GM10248 (cell line): ENCODE results near the gene DESI2.
"Not testable (repeated sequence)": the region's sequence is repeated elsewhere in the genome, so short reads cannot be mapped to it uniquely, and the experiment has no call there.

Experiments used
- CTCF ChIA-PET: fragments of 300-600 bp; sonication (Branson Sonifier 250); formaldehyde crosslinking; extraction: SDS; loops from one replicate; lab custom pipeline; 2021; ENCODE audit warnings: antibody characterized with exemption; lab: Yijun Ruan, JAX
- POLR2A ChIA-PET: fragments of 350-650 bp; sonication (Branson Sonifier 250); formaldehyde crosslinking; extraction: SDS; loops from one replicate; lab custom pipeline; 2020; ENCODE audit warnings: antibody characterized with exemption; lab: Yijun Ruan, JAX
- DNase-seq: peaks from one replicate; pipeline ENCODE4 v3.0.0; 2012; ENCODE audit errors: extremely low spot score
- TF ChIP-seq, protein P1 (sequence below): IDR thresholded peaks from 2 replicates; pipeline ENCODE4 v1.5.1; 2012; ENCODE audit warnings: mild to moderate bottlenecking, low read depth; ENCODE audit errors: extremely low read depth, missing control alignments, control extremely low read depth

DESI2 gene

DNA sequence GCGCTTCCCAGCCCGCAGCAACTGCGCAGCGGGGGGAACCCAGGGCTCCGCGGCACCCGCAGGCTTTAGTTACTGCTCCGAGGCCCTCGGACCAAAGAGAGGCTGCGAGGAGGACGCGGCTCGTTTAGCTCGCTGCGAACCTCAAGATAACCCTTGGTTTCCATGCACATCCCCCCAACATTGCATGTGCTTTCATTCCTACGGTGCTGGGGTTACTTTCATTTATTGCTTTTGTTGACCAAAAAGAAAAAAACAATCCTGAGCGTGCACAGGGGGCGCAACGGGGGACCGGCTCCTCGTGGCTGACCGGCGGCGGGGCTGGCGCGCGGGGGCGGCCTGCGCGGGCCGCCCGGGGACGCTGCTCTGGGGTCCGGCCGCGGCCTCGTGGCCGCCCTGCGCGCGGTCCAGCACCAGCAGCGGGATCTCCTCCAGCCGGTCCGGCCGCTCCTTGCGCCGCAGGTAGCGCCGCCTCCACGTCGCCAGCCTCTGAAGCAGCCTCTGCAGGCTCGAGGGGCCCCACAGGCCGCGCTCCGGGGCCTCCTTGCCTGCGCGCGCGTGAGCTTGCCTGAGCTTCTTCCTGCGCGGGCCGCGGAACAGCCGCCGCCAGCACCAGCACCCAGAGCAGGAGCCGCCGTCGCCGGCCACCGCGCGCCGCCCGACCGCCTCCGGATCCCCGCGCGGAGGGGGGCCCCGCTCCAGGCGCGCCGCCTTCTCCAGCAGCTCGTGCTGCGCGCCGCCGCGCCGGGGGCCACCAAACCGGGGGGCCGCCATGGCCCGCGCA is 77.4 kb downstream of the DESI2 start:
- TF ChIP-seq, protein P1, sequence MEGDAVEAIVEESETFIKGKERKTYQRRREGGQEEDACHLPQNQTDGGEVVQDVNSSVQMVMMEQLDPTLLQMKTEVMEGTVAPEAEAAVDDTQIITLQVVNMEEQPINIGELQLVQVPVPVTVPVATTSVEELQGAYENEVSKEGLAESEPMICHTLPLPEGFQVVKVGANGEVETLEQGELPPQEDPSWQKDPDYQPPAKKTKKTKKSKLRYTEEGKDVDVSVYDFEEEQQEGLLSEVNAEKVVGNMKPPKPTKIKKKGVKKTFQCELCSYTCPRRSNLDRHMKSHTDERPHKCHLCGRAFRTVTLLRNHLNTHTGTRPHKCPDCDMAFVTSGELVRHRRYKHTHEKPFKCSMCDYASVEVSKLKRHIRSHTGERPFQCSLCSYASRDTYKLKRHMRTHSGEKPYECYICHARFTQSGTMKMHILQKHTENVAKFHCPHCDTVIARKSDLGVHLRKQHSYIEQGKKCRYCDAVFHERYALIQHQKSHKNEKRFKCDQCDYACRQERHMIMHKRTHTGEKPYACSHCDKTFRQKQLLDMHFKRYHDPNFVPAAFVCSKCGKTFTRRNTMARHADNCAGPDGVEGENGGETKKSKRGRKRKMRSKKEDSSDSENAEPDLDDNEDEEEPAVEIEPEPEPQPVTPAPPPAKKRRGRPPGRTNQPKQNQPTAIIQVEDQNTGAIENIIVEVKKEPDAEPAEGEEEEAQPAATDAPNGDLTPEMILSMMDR, result no peak
- DNase-seq, result peak; percentile 37
- CTCF ChIA-PET, result interaction anchor here (1.0 kb wide), 1 partner anchor 17 kb away, joined by 3 read pairs; no protein-coding TSS in a partner anchor
- POLR2A ChIA-PET, result no interaction called here

DNA sequence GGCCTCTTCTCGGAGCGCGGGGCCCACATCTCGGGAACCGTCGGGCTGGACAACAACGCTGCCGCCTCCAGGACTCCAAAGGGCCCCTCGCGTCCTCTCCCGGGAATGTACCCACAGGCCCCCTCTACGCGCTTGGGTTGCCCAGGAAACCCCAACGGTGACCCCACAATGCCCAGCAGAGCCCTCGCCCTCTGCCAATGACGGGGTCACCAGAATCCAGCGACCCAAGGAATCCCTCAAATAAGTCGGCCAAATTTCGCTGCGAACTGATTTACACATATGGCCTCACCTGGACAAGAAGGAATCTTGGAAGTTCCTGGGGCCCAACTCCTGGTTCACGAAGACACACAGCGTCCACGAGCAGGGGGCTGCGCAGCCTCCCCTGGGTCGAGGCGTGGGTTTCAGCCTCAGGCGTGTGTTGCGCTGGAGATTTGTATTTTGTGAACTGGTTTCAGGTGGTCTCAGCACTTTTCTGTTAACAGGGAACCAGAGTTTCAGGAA is 78.1 kb downstream of the DESI2 start:
- ChIA-PET POLR2A (no interaction called here), CTCF (no interaction called here)
- TF ChIP-seq, protein P1, result no peak
- DNase-seq, result no peak

DNA sequence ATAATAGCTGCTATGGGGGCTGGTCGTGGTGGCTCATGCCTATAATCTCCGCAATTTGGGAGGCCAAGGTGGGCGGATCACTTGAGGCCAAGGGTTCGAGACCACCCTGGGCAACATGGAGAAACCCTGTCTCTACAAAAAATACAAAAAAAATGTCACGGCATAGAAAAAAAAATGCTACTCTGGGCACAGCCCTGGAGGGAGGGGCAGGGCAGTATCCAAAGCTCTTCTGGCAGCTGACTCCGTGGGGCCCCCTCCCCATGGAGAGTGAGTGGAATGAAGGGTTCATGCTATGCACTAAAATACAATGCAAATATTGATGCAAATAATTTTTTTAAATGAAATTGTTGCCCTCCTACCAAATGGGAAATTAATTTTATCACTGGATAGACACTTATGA is 78.7 kb downstream of the DESI2 start:
- no peak for DNase-seq
- POLR2A ChIA-PET, result no interaction called here
- CTCF ChIA-PET, result interaction anchor here (1.3 kb wide), 1 partner anchor 128 kb away, joined by 3 read pairs; no protein-coding TSS in a partner anchor
- TF ChIP-seq, protein P1, result no peak

DNA sequence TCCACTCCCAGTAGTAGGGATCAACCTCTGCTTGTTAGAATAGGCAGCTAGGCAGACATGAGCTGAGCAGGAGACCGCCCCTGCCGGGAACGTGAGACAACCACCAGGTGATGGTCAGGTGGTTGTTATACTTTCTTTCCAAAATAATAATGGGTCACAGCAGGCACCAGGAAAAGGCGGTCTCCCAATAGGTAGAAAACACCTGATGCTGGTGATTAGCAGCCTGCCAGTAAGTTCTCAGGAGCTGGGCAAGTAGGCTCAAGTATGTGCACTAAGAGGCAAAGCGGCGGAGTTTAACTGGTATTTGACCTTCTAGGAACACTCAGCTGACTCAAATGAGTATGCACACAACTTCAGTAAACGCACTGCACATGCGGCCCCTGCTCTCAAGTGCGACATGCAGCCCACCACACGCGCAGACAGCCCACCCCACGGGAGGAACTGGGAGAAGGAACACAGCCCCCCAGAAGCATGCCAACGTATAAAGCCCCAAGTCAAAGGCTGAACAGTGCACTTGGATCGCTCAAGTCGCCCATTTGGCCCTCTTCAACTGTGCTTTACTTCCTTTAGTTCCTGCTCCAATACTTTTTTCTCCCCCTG is 80.0 kb downstream of the DESI2 start:
- ChIA-PET POLR2A (no interaction called here), CTCF (interaction anchor here (1.3 kb wide), 1 partner anchor 130 kb away, joined by 3 read pairs; no protein-coding TSS in a partner anchor)

DNA sequence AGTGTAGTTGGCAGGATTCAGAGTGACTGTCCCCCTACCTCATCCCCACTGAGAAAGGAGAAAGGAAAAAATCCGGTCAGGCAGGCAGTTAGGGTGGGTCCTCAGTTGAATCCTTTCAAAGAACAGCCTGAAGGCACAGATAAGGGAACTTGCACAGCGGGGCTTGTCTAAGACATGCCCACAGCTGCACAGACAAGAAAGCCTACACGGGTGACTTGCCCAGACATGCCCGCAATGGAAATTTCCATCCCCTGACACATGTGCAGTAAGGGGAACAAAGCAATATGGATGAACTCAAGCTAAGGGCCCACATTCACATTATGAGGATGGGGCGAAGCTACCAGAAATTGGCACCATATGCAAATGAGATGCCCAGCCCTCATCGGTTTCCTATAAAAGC is 82.5 kb downstream of the DESI2 start:
- ChIA-PET CTCF (no interaction called here), POLR2A (no interaction called here)
- DNase-seq, result no peak
- TF ChIP-seq, protein P1, result no peak

More for the DNA sequence above, 80.0 kb downstream of the DESI2 start:
- no peak for DNase-seq
- TF ChIP-seq, protein P1, result no peak

DNA sequence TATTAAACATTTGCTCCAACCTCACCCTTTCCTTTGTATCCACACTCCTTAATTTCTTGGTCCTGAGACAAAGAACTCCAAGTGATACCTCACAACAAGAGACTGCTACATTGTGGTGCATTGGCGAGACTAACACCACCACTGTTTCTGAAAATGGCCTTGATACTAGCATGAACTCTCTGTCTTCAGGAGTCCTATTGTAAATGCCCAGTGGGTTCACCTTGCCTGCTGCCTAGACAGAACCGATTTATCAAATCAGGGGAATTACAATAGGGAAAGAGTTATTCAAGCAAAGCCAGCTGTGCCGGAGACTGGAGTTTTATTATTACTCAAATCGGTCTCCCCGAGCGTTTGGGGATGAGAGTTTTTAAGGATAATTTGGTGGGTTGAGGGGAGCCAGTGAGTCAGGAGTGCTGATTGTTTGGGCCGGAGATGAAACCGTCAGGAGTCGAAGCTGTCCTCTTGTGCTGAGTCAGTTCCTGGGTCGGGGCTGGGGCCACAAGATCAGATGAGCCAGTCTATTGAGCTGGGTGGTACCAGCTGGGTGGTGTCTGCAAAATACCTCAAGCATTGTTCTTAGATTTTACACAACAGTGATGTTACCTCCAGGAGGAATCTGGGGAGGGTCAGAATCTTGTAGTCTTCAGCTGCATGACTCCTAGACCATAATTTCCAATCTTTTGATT is 83.1 kb downstream of the DESI2 start:
- CTCF ChIA-PET, result no interaction called here
- POLR2A ChIA-PET, result no interaction called here
- no peak for DNase-seq
- TF ChIP-seq, protein P1, result no peak

DNA sequence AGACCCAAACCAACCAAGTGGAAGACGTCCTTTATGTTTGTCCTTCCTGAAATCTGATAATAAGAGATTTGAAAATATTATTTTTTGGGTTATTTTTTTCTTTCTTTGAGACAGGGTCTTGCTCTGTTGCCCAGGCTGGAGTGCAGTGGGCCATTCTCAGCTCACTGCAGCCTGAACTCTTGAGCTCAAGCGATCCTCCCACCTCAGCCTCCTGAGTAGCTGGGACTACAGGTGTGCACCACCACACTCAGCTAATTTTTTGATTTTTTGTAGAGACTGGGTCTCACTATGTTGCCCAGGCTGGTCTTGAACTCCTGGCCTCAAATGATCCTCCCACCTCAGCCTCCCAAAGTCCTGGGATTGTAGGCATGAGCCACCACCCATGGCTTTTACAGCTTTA is 86.2 kb downstream of the DESI2 start:
- DNase-seq, POLR2A ChIA-PET: not testable (repeated sequence)
- CTCF ChIA-PET, result interaction anchor here (0.6 kb wide), 1 partner anchor 91 kb away, joined by 3 read pairs; no protein-coding TSS in a partner anchor

DNA sequence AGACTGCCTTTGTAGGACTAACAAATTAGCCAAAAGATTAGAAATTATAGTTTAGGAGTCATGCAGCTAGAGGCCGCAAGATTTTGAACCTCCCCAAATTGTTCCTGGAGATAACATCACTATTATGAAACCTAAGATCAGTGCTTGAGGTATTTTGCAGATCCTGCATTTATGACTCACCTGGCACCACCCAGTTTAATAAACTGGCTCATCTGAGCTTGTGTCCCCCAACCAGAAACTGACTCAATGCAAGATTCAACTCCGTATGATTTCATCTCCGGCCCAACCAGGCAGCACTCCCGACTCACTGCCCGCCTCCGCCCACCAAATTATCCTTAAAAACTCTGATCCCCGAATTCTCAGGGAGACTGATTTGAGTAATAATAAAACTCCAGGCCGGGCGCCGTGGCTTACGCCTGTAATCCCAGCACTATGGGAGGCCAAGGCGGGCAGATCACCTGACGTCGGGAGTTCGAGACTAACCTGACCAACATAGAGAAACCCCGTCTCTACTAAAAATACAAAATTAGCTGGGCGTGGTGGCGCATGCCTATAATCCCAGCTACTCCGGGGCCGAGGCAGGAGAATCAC is 87.2 kb downstream of the DESI2 start:
- CTCF ChIA-PET, POLR2A ChIA-PET, DNase-seq: not testable (repeated sequence)
